Measurements from ENCODE around the gene PGR.

DNA sequence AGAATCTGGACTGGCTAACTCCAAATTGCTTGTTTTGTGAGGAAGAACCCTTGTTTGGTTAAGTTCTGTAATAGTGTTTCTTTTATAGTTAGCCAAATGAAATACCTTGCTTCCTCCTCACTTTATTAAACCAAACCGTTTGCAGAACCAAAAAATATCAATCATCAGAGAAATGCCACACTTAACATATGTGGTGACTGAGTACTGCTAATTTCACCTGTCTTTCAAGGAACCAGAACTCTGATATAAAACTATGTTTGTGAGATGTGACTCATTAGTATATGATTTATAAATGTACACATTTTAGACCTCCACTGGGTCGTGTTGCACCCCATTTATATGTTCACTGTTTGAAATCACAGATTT, 119.9 kb downstream of the PGR start:
- TF ChIP-seq, protein P1, sequence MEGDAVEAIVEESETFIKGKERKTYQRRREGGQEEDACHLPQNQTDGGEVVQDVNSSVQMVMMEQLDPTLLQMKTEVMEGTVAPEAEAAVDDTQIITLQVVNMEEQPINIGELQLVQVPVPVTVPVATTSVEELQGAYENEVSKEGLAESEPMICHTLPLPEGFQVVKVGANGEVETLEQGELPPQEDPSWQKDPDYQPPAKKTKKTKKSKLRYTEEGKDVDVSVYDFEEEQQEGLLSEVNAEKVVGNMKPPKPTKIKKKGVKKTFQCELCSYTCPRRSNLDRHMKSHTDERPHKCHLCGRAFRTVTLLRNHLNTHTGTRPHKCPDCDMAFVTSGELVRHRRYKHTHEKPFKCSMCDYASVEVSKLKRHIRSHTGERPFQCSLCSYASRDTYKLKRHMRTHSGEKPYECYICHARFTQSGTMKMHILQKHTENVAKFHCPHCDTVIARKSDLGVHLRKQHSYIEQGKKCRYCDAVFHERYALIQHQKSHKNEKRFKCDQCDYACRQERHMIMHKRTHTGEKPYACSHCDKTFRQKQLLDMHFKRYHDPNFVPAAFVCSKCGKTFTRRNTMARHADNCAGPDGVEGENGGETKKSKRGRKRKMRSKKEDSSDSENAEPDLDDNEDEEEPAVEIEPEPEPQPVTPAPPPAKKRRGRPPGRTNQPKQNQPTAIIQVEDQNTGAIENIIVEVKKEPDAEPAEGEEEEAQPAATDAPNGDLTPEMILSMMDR (IDR thresholded peaks at IDR 0.05), result no peak
- no peak for TF ChIP-seq POLR2A (IDR thresholded peaks at IDR 0.05; ENCODE audit: low read depth)

All from esophagus muscularis mucosa (tissue), 3 donors.